Measurements from ENCODE around the gene ADRM1.

DNA sequence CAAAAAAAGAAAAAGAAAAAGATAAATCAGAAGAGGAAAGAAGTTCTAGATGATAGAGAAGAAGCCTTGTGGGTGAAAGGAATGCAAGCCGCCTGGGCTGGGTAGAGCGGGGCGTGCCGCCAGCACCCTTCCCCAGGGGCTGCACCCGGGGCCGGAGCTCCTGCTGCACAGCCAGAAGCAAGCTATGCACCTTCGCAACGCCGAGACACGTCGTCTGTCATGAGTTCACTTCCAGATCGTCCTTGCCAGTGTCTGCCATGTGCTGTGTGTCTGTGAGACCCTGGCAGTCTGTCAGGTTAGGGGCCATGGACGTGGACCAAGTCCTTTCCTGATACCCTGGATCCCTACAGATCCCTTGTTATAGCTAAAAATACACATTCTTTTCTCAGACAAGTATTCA is 25.5 kb upstream of the ADRM1 start:
- TF ChIP-seq, protein P1, sequence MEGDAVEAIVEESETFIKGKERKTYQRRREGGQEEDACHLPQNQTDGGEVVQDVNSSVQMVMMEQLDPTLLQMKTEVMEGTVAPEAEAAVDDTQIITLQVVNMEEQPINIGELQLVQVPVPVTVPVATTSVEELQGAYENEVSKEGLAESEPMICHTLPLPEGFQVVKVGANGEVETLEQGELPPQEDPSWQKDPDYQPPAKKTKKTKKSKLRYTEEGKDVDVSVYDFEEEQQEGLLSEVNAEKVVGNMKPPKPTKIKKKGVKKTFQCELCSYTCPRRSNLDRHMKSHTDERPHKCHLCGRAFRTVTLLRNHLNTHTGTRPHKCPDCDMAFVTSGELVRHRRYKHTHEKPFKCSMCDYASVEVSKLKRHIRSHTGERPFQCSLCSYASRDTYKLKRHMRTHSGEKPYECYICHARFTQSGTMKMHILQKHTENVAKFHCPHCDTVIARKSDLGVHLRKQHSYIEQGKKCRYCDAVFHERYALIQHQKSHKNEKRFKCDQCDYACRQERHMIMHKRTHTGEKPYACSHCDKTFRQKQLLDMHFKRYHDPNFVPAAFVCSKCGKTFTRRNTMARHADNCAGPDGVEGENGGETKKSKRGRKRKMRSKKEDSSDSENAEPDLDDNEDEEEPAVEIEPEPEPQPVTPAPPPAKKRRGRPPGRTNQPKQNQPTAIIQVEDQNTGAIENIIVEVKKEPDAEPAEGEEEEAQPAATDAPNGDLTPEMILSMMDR (IDR thresholded peaks at IDR 0.05): no peak
- no peak for TF ChIP-seq POLR2A (IDR thresholded peaks at IDR 0.05)
